Measurements from ENCODE around the gene SDHA. TPM values are rescaled to one million over a fixed set of nuclear protein-coding genes. Genes with fewer than 3 reads are reported as not detected.

The SDHA gene
- total RNA-seq, 1 donor from 2014 or later = 84.7 TPM

DNA sequence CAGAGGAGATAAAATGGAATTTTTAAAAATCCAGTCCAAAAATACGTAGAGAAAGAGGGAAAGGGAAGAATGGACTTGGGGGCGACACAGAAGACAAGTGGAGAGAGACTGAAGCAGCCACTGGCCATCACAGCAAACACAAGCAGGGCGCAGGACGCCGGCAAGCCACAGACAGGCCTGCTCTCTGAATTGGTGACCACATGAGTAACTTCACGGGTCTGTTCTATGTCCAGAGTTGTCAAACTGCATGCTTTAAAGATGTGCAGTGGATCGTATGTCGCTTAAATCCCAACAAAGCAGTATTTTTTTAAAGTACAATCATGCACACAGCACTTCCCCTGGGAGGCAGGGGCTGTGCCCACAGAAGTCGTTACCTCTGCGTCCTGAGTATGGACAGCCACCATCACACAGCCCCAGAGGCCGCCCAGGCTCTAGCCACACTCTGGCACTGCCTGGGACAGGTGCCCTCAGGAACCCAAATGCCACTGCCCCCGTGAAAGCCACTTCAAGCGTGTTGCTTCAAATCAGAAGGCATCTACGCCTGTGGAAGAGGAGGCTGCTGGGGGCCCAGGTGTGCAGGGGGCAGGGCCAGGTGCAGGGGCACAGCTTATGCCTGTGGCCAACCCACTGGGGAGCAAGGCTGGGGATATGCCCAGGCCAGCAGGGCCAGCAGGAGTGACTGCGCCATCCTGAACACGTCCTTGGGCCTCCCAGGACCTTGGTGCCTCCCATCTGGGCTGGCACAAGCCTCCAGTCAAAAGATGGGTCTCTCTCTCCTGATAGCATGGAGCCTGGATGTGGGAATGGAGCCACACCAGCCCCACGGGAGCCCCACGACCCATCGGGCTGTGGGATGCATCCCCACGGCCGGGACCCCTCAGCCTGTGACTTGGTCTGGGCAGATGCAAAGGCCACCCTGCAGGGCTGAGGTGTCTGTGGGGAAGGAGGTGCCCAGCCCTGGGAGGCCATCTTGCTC lies 32.7 kb upstream of the SDHA start:
- peak; percentile 46 for DNase-seq (ENCODE audit: low spot score)

GRCh38 chr5:186091-187041 lies 31.8 kb upstream of the SDHA start:
- no peak for DNase-seq (ENCODE audit: low spot score)

GRCh38 chr5:187042-187431 lies 31.1 kb upstream of the SDHA start:
- DNase-seq (ENCODE audit: low spot score) = no peak

GRCh38 chr5:187617-188451 lies 30.3 kb upstream of the SDHA start:
- no peak for DNase-seq (ENCODE audit: low spot score)

- DNase-seq (ENCODE audit: low spot score) = peak; percentile 87
These were observed 29.3 kb upstream of the SDHA start for GRCh38 chr5:188488-189481.

DNA sequence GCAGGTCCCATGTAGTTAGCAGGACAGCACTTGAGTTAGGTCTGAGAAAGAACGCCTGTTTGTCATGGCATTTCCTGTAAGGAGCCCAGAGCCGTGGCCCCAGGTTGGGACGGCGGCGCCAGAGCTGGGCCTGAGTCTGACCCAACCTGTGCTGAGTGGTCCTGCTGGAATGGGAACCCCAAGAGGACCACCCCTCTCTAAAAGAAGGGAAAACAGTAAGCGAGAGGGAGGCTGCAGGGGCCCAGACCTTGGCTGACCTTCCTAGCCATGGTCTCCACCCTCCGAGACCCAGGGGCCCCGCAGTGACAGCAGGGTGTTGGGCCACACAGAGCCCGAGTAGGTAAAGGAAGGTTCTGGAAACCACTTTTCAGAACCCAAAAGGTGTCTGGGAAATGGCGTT lies 28.6 kb upstream of the SDHA start:
- no peak for DNase-seq (ENCODE audit: low spot score)

GRCh38 chr5:189976-190365 lies 28.1 kb upstream of the SDHA start:
- DNase-seq (ENCODE audit: low spot score) = no peak

DNA sequence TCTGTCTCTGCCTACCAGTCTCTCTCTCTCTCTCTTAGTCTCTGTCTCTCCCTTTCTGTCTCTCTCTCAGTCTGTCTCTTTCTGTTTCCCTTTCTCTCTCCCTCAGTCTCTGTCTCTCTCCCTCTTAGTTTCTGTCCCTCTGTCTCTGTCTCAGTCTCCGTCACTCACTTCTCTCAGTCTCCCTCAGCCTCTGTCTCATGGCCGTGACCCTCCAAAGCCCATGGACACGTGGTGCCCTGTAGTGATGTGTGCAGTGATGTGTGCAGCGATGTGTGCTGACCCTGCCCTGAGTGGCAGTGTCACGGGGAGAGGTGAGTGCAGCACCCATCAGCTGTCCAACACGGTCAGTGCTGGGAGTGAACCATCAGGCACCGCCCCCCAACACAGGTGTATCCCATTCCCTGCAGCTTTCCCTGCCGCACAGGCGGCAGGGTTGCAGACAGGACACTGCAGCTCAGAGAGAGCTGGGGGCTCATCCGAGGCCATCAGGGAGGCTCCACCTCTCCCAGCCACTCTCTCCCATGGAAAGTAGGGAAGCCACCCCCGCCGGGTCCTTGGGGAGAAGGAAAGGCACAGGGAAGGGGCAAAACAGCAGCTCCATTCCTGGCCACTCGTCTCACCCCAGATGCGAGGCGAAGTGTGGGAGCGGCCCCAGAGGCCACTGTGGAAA lies 27.6 kb upstream of the SDHA start:
- DNase-seq (ENCODE audit: low spot score) = no peak

GRCh38 chr5:191036-191948 lies 26.8 kb upstream of the SDHA start, which contains the start of gene LRRC14B:
Gene LRRC14B (plus strand): TSS chr5:191495. CDS start chr5:191539, 44 bp downstream.
- no peak for DNase-seq (ENCODE audit: low spot score)

GRCh38 chr5:191949-192690 lies 26.0 kb upstream of the SDHA start:
- no peak for DNase-seq (ENCODE audit: low spot score)

DNA sequence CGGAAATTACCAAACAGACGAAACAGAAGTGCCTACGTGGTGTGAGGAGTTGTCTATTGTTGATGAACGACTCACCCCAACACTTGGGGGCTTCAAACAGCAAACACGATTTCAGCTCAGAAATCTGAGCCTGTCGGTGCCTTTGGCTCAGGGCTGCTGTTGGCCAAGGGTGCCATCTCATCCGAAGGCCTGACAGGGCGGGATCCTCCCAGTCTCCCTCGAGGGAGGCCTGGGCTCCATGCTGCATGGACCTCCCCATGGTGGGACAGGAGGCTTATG lies 25.5 kb upstream of the SDHA start:
- no peak for DNase-seq (ENCODE audit: low spot score)

GRCh38 chr5:192970-193831 lies 24.9 kb upstream of the SDHA start:
- no peak for DNase-seq (ENCODE audit: low spot score)

DNA sequence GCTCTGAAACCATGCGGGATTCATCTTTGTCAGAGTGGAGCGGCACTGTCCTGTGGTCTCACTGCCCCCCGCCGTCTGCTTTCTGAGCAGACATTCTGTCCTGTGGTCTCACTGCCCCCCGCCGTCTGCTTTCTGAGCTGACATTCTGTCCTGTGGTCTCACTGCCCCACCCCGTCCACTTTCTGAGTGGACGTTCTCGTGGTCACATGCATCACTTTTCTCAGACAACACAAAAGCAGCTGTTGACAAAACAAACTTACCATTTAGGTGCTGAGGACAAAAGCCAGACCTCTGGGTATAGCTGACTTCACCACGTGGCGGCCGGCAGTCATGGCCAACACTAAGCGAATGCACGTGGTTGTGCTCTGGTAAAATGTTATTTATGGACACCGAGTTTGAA lies 24.0 kb upstream of the SDHA start:
- no peak for DNase-seq (ENCODE audit: low spot score)

DNA sequence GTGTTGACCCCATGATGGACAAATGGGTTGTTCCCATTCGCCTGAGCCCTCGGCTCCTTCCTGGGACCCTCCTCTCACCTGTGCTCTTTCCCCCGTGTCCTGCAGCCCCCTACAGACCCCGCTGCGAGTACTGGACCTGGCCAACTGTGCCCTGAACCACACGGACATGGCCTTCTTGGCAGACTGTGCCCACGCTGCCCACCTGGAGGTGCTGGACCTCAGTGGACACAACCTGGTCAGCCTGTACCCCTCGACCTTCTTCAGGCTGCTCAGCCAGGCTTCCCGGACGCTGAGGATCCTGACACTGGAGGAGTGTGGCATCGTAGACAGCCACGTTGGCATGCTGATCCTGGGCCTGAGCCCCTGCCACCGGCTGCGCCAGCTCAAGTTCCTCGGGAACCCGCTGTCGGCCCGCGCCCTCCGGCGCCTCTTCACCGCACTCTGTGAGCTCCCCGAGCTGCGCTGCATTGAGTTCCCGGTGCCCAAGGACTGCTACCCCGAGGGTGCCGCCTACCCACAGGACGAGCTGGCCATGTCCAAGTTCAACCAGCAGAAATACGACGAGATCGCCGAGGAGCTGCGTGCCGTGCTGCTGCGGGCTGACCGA lies 23.4 kb upstream of the SDHA start:
- no peak for DNase-seq (ENCODE audit: low spot score)

GRCh38 chr5:195401-196160 lies 22.5 kb upstream of the SDHA start:
- DNase-seq (ENCODE audit: low spot score) = no peak

- DNase-seq (ENCODE audit: low spot score) = no peak
These were observed 21.8 kb upstream of the SDHA start for GRCh38 chr5:196350-196749.

Measured in umbilical cord (tissue), 2 donors.